Midbrain (tissue), 1 donor: ENCODE results near the gene SMPD2.

Experiments used
- DNase-seq: peaks from one replicate; lab custom pipeline; 2025; lab: John Stamatoyannopoulos, UW

Gene SMPD2

DNA sequence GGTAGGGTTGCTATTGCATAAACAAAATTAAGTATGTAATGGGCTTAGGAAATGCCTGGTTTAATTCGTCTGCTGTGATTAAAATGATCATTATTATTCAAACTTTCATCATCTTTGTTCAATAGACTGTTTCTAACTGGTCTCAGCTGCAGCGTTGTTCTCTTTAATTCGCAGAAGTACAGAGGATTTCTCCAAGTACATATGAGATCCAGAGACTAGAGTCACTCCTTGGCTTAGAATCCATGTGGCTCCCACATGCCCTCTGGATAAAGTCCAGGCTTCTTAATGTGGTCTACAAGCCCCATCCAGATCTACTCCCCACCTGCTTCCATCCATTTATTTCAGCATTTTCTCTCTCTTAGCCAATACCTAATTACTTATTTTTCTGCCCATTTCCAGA, 43.6 kb downstream of the SMPD2 start:
- DNase-seq = no peak

DNA sequence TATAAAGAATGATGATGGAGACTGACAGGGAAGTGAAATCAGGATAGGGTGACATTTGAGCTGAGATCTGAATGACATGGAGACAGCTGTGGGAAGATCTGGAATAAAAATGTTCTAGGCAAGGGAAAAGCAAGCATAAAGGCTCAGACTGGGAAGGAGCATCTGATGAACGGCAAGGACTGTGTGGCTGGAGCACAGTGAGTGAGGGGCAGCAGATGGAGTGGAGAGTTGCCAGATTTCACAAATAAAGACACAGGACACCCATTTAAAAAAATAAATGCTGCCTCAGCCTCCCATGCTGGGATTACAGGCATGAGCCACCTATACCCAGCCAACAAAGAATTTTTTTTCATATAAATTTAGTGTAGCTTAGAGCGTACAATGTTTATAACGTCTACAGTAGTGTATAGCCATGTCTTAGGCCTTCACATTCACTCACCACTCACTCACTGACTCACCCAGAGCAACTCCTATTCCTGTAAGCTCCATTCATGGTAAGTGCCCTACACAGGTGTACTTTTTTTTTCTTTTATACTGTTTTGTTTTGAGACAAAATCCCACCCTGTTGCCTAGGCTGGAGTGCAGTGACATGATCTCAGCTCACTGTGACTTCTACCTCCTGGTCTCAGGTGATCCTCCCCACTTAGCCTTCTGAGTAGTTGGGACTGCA, 44.9 kb downstream of the SMPD2 start:
- no peak for DNase-seq

DNA sequence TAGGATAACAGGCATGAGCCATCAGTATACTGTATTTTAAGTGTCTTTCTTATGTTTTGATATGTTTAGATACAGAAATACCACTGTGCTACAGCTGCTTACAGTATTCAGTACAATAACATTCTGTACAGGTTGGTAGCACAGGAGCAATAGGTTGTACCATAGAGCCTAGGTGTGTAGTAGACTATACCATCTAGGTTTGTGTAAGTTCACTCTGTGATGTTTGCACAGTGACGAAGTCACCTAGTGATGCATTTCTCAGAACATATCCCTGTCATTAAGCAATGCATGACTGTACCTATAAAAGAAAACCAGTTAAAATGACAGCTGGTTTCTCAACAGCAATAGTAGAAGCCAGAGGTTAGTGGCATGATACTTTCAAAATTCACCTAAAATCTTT, 45.5 kb downstream of the SMPD2 start:
- no peak for DNase-seq

DNA sequence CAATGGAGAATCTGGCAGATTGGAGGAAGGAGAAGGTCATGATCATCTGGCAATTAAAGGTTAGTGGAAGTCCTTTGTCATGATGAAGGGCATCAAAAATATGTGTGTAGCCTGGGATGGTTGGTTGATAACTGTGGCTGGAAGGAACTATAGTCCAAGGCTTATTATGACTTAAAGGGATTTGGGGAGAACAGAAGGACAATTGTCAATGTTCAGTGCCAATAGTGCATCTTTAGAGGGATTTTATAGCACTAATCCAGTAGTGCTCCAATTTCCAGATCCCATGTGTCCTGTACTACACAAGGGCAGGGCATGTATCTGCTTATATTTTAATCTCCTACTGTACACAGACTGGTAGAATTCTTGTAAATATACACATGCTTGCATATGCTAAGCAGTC, 47.5 kb downstream of the SMPD2 start:
- DNase-seq = no peak

DNA sequence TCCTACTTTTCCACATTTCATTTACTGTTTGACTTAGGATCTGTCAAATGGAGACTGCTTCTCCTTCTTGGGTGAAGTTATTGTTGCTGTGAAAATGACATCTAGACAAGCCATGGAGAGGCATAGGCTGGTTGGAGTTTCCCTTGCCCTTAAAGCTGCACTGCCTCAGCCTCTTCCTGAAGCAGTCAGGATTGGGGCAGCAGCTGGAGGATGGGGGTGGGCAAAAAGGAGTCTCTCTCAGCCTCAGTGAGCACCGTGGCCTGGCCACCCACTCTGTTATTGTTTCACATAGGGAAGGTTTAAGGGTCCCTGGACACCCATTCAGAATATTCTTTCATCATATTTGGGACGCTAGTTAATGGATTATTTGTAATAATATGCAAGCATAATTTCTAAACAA, 50.2 kb downstream of the SMPD2 start:
- DNase-seq = no peak

DNA sequence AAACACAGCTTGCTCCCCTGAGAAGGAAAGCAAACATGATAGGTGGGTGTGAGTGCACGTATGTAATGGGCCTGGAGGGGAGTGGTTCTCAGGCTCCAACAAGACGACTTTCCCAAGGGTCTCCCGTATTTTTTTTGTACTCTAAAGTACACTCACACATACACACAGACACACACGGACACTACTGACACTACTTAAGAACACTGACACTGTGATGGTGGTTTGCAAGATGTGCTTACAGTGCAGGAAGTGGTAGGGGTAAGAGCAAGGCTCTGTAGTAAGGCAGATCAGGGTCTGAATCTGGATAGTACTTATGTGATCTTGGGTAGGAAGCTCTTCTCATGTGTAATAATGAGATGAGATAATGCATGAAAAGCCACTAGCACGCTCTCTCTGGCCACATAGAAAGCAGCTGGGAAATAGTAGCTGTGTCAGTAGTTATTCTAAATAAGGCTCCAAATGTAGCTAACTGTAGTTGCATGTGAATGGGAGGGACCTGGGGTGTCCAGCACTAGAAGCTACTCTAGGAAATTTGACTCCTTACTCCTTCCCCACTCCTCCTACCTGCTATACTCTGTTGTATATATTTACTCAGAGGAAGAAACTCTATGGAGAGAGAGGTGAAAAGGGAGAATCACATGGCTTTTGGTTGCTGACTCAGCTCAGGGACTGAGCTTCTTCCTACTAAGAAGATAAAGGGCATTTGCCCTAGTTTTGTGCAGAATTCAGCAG, 50.8 kb downstream of the SMPD2 start:
- no peak for DNase-seq
